Panc1 (cell line): ENCODE results near the gene GPRIN1.

Source experiments
- CTCF ChIP-seq: fragments of 450-650 bp; IDR thresholded peaks from 2 replicates; pipeline ENCODE4 v1.5.1; 2017; ENCODE audit warnings: mild to moderate bottlenecking
- REST ChIP-seq, 2 experiments: IDR thresholded peaks; 2 replicates each; pipeline ENCODE4 v1.6.1; 2011 to 2012; ENCODE audit warnings: low read depth in 2 of 2, control low read depth in 1 of 2, low read length in 1 of 2, mild to moderate bottlenecking in 1 of 2, moderate library complexity in 1 of 2; ENCODE audit not compliant: insufficient read depth in 1 of 2

GRCh38 chr5:176553260-176554085, 56.5 kb downstream of the GPRIN1 start:
- TF ChIP-seq CTCF: no peak
- TF ChIP-seq REST (IDR thresholded peaks at IDR 0.05; ENCODE audit: insufficient read depth in 1 of 2, low read depth in 2 of 2, low read length in 1 of 2): no peak
